ENCODE data around the gene ZBTB21. TPM values are rescaled to one million over a fixed set of nuclear protein-coding genes. Genes with fewer than 3 reads are reported as not detected.

Gene ZBTB21
- total RNA-seq, 1 experiment from 2014 or later, result 17.9 TPM

GRCh38 chr21:42027085-42027821 lies 17.1 kb upstream of the ZBTB21 start:
- H3K36me3 ChIP-seq (ENCODE audit: control insufficient read depth, insufficient read depth, low read length), result no peaks in the 10 kb centered on the region
- ChIA-PET POLR2A (no interaction called here), CTCF (no interaction called here)
- no peaks in the 10 kb centered on the region for H3K9me3 ChIP-seq (ENCODE audit: control insufficient read depth, insufficient read depth, low read depth, low read length)
- H3K4me3 ChIP-seq (ENCODE audit: low read depth in 2 of 2, low read length in 2 of 2), result no peak overlapping the region
- no peak for ATAC-seq
- BruUV-seq (replicated peaks), result no TSS peak
- H3K4me1 ChIP-seq (ENCODE audit: control insufficient read depth, insufficient read depth, low read length), result no peaks in the 10 kb centered on the region
- H3K27me3 ChIP-seq (ENCODE audit: control insufficient read depth, insufficient read depth, low read length), result no peaks in the 10 kb centered on the region
- no peak for DNase-seq (ENCODE audit: low read depth, low spot score)
- in situ Hi-C loops (cut with HindIII; ENCODE audit: low pct_unique_long_range_greater_than_20kb, low sequenced_read_pairs), result no loop called here
- TF ChIP-seq POLR2AphosphoS5 (IDR thresholded peaks at IDR 0.05; ENCODE audit: low read depth, low read length), result no peak
- TF ChIP-seq SIN3A (IDR thresholded peaks at IDR 0.05; ENCODE audit: borderline replicate concordance, insufficient read depth, low read depth, low read length), result no peak
- TF ChIP-seq REST (IDR thresholded peaks at IDR 0.05; ENCODE audit: insufficient read depth in 1 of 2, low read depth in 2 of 2, low read length in 1 of 2), result no peak
- TF ChIP-seq TCF7L2 (IDR thresholded peaks at IDR 0.05; ENCODE audit: low read depth, low read length), result no peak
- TF ChIP-seq CTCF (IDR thresholded peaks at IDR 0.05), result no peak
- intact Hi-C loops (cut with micrococcal nuclease; ENCODE audit: unreplicated experiment), result no loop called here
- H3K27ac ChIP-seq (ENCODE audit: low read length), result no peak overlapping the region

GRCh38 chr21:42026082-42026435 lies 15.9 kb upstream of the ZBTB21 start:
- no peak for ATAC-seq
- Histone ChIP-seq H3K4me3 (ENCODE audit: low read depth in 2 of 2, low read length in 2 of 2) (no peak overlapping the region), H3K9me3 (ENCODE audit: control insufficient read depth, insufficient read depth, low read depth, low read length) (no peaks in the 10 kb centered on the region), H3K27me3 (ENCODE audit: control insufficient read depth, insufficient read depth, low read length) (no peaks in the 10 kb centered on the region), H3K27ac (ENCODE audit: low read length) (no peak overlapping the region), H3K4me1 (ENCODE audit: control insufficient read depth, insufficient read depth, low read length) (no peaks in the 10 kb centered on the region), H3K36me3 (ENCODE audit: control insufficient read depth, insufficient read depth, low read length) (no peaks in the 10 kb centered on the region)
- DNase-seq (ENCODE audit: low read depth, low spot score), result no peak
- CTCF ChIA-PET, result no interaction called here
- intact Hi-C loops (cut with micrococcal nuclease; ENCODE audit: unreplicated experiment), result no loop called here
- no peak for TF ChIP-seq REST (IDR thresholded peaks at IDR 0.05; ENCODE audit: insufficient read depth in 1 of 2, low read depth in 2 of 2, low read length in 1 of 2)
- no peak for TF ChIP-seq SIN3A (IDR thresholded peaks at IDR 0.05; ENCODE audit: borderline replicate concordance, insufficient read depth, low read depth, low read length)
- no peak for TF ChIP-seq TCF7L2 (IDR thresholded peaks at IDR 0.05; ENCODE audit: low read depth, low read length)
- TF ChIP-seq POLR2AphosphoS5 (IDR thresholded peaks at IDR 0.05; ENCODE audit: low read depth, low read length), result no peak
- no peak for TF ChIP-seq CTCF (IDR thresholded peaks at IDR 0.05)
- BruUV-seq (replicated peaks), result no TSS peak
- POLR2A ChIA-PET, result interaction anchor here (0.6 kb wide), 1 partner anchor 55 kb away, joined by 4 read pairs; no protein-coding TSS in a partner anchor
- in situ Hi-C loops (cut with HindIII; ENCODE audit: low pct_unique_long_range_greater_than_20kb, low sequenced_read_pairs), result no loop called here
